GM12801 (cell line): ENCODE results near the gene SEZ6.

Source experiments
- TF ChIP-seq, protein P1 (sequence below): IDR thresholded peaks from one replicate; pipeline ENCODE4 v1.5.1; 2011; ENCODE audit warnings: control low read depth; ENCODE audit not compliant: insufficient read length; ENCODE audit errors: extremely low read depth

Gene SEZ6

DNA sequence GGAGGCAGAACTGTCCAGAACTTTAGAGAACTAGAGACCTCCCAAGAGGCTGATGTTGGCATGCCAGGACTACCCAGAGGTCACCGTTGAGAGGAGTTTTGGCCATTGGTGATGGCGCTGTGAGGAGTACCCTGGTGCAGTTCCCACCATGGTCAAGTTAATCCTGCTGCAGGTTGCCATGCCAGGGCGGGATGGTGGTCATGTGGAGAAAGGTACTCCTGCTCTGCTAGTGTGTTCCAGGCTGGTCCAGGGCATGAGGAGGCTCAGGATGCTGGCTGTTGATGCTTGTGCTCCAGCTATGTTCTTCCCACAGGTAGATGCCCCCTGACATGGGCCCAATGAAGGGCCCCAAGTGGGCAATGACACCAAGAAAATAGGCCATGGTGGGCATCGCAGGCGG lies 50.4 kb downstream of the SEZ6 start:
- TF ChIP-seq, protein P1, sequence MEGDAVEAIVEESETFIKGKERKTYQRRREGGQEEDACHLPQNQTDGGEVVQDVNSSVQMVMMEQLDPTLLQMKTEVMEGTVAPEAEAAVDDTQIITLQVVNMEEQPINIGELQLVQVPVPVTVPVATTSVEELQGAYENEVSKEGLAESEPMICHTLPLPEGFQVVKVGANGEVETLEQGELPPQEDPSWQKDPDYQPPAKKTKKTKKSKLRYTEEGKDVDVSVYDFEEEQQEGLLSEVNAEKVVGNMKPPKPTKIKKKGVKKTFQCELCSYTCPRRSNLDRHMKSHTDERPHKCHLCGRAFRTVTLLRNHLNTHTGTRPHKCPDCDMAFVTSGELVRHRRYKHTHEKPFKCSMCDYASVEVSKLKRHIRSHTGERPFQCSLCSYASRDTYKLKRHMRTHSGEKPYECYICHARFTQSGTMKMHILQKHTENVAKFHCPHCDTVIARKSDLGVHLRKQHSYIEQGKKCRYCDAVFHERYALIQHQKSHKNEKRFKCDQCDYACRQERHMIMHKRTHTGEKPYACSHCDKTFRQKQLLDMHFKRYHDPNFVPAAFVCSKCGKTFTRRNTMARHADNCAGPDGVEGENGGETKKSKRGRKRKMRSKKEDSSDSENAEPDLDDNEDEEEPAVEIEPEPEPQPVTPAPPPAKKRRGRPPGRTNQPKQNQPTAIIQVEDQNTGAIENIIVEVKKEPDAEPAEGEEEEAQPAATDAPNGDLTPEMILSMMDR = no peak

GRCh38 chr17:28954886-28955285 lies 50.9 kb downstream of the SEZ6 start:
- TF ChIP-seq, protein P1 = no peak

- TF ChIP-seq, protein P1 = no peak
Measured at GRCh38 chr17:28953444-28954118, 52.3 kb downstream of the SEZ6 start.

GRCh38 chr17:28951991-28952975 lies 53.5 kb downstream of the SEZ6 start:
- TF ChIP-seq, protein P1 = no peak

- TF ChIP-seq, protein P1 = no peak
Measured at GRCh38 chr17:28951428-28951990, 54.3 kb downstream of the SEZ6 start, which contains the start of gene PHF12. Gene PHF12 (minus strand): TSS chr17:28951518. CDS start chr17:28950960, 558 bp downstream.

- TF ChIP-seq, protein P1 = no peak
Measured at GRCh38 chr17:28950752-28951427, 54.9 kb downstream of the SEZ6 start.
